GM12878 (cell line): ENCODE measurements around the gene MAP4K2. TPM values are rescaled to one million over a fixed set of nuclear protein-coding genes. Genes with fewer than 3 reads are reported as not detected.

ENCODE experiments used
- ATAC-seq: fragments of 200-7000 bp; cut with Tn5 transposase; 3 replicates; pipeline ENCODE4 v1.9.1; 2020; ENCODE audit warnings: mild to moderate bottlenecking, moderate library complexity
- BruUV-seq: library from RNA; stranded (reverse); fragments of 400-500 nt; replicated peaks from 2 replicates; lab custom pipeline; 2021; lab: Mats Ljungman, UMichigan
- CTCF ChIA-PET: fragments of 300-600 bp; sonication (Branson Sonifier 250); formaldehyde crosslinking; extraction: SDS; loops from one replicate; lab custom pipeline; 2021; ENCODE audit warnings: inconsistent platforms; lab: Yijun Ruan, JAX
- POLR2A ChIA-PET: fragments of 350-600 bp; formaldehyde crosslinking; extraction: SDS; loops from one replicate; lab custom pipeline; 2021; ENCODE audit warnings: inconsistent platforms; lab: Charles Lee
- RAD21 ChIA-PET: fragments of 300-600 bp; sonication (Branson Sonifier 250); formaldehyde crosslinking; loops from one replicate; lab custom pipeline; 2023; ENCODE audit warnings: antibody characterized with exemption; ENCODE audit not compliant: unreplicated experiment; lab: Charles Lee
- SMC1A ChIA-PET: fragments of 300-600 bp; sonication (Branson Sonifier 250); formaldehyde crosslinking; loops from one replicate; lab custom pipeline; 2023; ENCODE audit not compliant: unreplicated experiment, uncharacterized antibody; lab: Charles Lee
- DNase-seq: peaks from one replicate; pipeline ENCODE4 v3.0.0-alpha.2; 2011; ENCODE audit warnings: low read depth, low spot score
- FAIRE-seq: peaks from 3 replicates; lab custom pipeline; 2011; peaks lifted over from hg19 to GRCh38; lab: Jason Lieb, UNC
- H2AFZ ChIP-seq: 2 replicates; pipeline ENCODE4 v1.6.0; 2011; ENCODE audit warnings: low read depth, low read length, control low read depth; ENCODE audit not compliant: control insufficient read depth
- H3K27ac ChIP-seq: 2 replicates; pipeline ENCODE4 v1.5.1; 2011; ENCODE audit warnings: control low read depth; ENCODE audit not compliant: control insufficient read depth, insufficient read depth
- H3K27me3 ChIP-seq, 2 experiments: replicated peaks in 1 of 2; 2 replicates each; pipeline versions ENCODE4 v1.6.0 to v1.6.1; 2011; ENCODE audit warnings: low read length in 1 of 2; ENCODE audit not compliant: control insufficient read depth in 2 of 2, insufficient read depth in 2 of 2
- H3K36me3 ChIP-seq, 2 experiments: 2 replicates each; pipeline ENCODE4 v1.5.1; 2011; ENCODE audit warnings: low read length in 1 of 2; ENCODE audit not compliant: control insufficient read depth in 2 of 2, insufficient read depth in 2 of 2
- H3K4me1 ChIP-seq: 2 replicates; pipeline ENCODE4 v1.6.1; 2011; ENCODE audit warnings: mild to moderate bottlenecking, low read length, moderate library complexity, mixed read lengths; ENCODE audit not compliant: control insufficient read depth, insufficient read depth
- H3K4me2 ChIP-seq: 2 replicates; pipeline ENCODE4 v1.6.0; 2011; ENCODE audit warnings: control low read depth; ENCODE audit not compliant: control insufficient read depth, insufficient read depth
- H3K4me3 ChIP-seq: fragments of 200-600 bp; sonication (generic); 2 replicates; pipeline ENCODE4 v1.5.1; 2016
- H3K79me2 ChIP-seq: 2 replicates; pipeline ENCODE4 v1.6.0; 2011; ENCODE audit warnings: low read length; ENCODE audit not compliant: control insufficient read depth, insufficient read depth
- H3K9ac ChIP-seq: 2 replicates; pipeline ENCODE4 v1.8.0; 2011; ENCODE audit warnings: low read length, control low read depth, mixed read lengths; ENCODE audit not compliant: control insufficient read depth, insufficient read depth
- H3K9me3 ChIP-seq: replicated peaks from 3 replicates; pipeline ENCODE4 v1.5.1; 2011; ENCODE audit warnings: mild to moderate bottlenecking, low read length; ENCODE audit not compliant: control insufficient read depth, insufficient read depth
- H4K20me1 ChIP-seq: 2 replicates; pipeline ENCODE4 v1.6.0; 2011; ENCODE audit not compliant: control insufficient read depth, insufficient read depth
- CBX5 ChIP-seq: sonication (generic); IDR thresholded peaks from 2 replicates; pipeline ENCODE4 v1.6.1; 2016; ENCODE audit warnings: low read depth, moderate library complexity, mild to moderate bottlenecking, inconsistent platforms
- CHD1 ChIP-seq: IDR thresholded peaks from 2 replicates; pipeline ENCODE4 v1.6.1; 2012; ENCODE audit warnings: low read depth, low read length, improper control_type of control experiment
- CREB1 ChIP-seq: IDR thresholded peaks from 2 replicates; pipeline ENCODE4 v1.6.1; 2012; ENCODE audit warnings: low read depth, mild to moderate bottlenecking, inconsistent platforms
- CTCF ChIP-seq, 3 experiments: IDR thresholded peaks in 2 of 3; conservative IDR thresholded peaks in 1 of 3; 2 replicates each; pipeline ENCODE4 v1.5.1; 2011; ENCODE audit warnings: low read depth in 3 of 3, low read length in 3 of 3, mild to moderate bottlenecking in 3 of 3, control low read depth in 2 of 3, moderate library complexity in 2 of 3, inconsistent platforms in 1 of 3, mixed read lengths in 1 of 3; ENCODE audit not compliant: control insufficient read depth in 2 of 3, insufficient read depth in 1 of 3; ENCODE audit errors: extremely low read depth in 1 of 3
- HDGF ChIP-seq: fragments of 450-650 bp; IDR thresholded peaks from 2 replicates; pipeline ENCODE4 v1.6.1; 2016; ENCODE audit warnings: antibody characterized with exemption
- RAD21 ChIP-seq: IDR thresholded peaks from 2 replicates; pipeline ENCODE4 v1.6.1; 2011; ENCODE audit warnings: mild to moderate bottlenecking, low read depth, low read length, moderate library complexity; ENCODE audit not compliant: insufficient read depth
- RUNX3 ChIP-seq: IDR thresholded peaks from 2 replicates; pipeline ENCODE4 v1.6.1; 2012; ENCODE audit warnings: low read length, inconsistent platforms
- SMC3 ChIP-seq: IDR thresholded peaks from 2 replicates; pipeline ENCODE4 v1.6.1; 2011; ENCODE audit warnings: low read length, improper control_type of control experiment, borderline replicate concordance
- YY1 ChIP-seq: IDR thresholded peaks from 2 replicates; pipeline ENCODE4 v1.6.1; 2011; ENCODE audit warnings: low read depth, mild to moderate bottlenecking, low read length
- ZBTB33 ChIP-seq: fragments of 450-650 bp; IDR thresholded peaks from 2 replicates; pipeline ENCODE4 v1.6.1; 2017; ENCODE audit warnings: mild to moderate bottlenecking
- WGBS: methylation state at CpG from one replicate; pipeline ENCODE4 v1.1.6; 2016; ENCODE audit warnings: low lambda C conversion rate; ENCODE audit not compliant: insufficient replicate concordance, insufficient coverage; ENCODE audit errors: missing lambda C conversion rate; 5-methylcytosine and 5-hydroxymethylcytosine counted together
- in situ Hi-C: fragments of 300-500 bp; cut with MboI; formaldehyde crosslinking; loops from 9 replicates; pipeline ENCODE4 v1.14.3; 2018; ENCODE audit warnings: mixed read lengths
- intact Hi-C: fragments of 100-400 bp; cut with micrococcal nuclease; formaldehyde crosslinking; loops from one replicate; pipeline ENCODE4 v1.14.2; 2022; ENCODE audit not compliant: unreplicated experiment
- polyA plus RNA-seq, 11 experiments: library from polyadenylated mRNA; depleted of rRNA in 4 of 11; unstranded in 6 of 11; stranded (reverse) in 5 of 11; fragments of >200 nt; fragmentation: Nextera tagmentation in 4 of 11; fragmentation: Illumina TruSeq in 1 of 11; extraction: Ambion mirVana in 4 of 11; extraction: Trizol in 1 of 11; gene quantifications; 1 replicate in 1 of 11; 2 replicates in 10 of 11; pipeline versions ENCODE4 v1.2.1 to v1.2.3, GENCODE V29; 2011 to 2016; ENCODE audit warnings: inconsistent platforms in 2 of 11, missing spikeins in 2 of 11, low read depth in 1 of 11
- total RNA-seq, 4 experiments: library from RNA; depleted of rRNA in 3 of 4; stranded (reverse); fragments of >200 nt in 3 of 4; fragmentation: Illumina TruSeq in 1 of 4; extraction: Trizol in 1 of 4; gene quantifications; 2 replicates each; pipeline versions ENCODE4 v1.2.1 to v1.2.3, GENCODE V29; 2013 to 2021

Gene MAP4K2
- total and polyA plus RNA-seq, 10 of the 15 experiments (the other 5 are each of a cell fraction or from before 2014, with no cell fraction given): 0.98 to 78.1 (median 48.9) TPM

GRCh38 chr11:64787526-64788320, 15.3 kb downstream of the MAP4K2 start:
- no peak overlapping the region for H3K4me2 ChIP-seq
- RAD21 ChIA-PET: interaction anchor here (0.7 to 1.2 kb wide), 4 partner anchors 9 to 61 kb away, joined by 3 to 6 read pairs (median 4); partner anchors contain the start of gene SF1
- ATAC-seq: peak; percentile 94

More at GRCh38 chr11:64787526-64788320, 15.3 kb downstream of the MAP4K2 start:
- Histone ChIP-seq H3K4me1 (peaks cover 5% of the 10 kb centered on the region), H3K36me3 (peaks cover 5 to 11% of the 10 kb centered on the region in 2 experiments; a peak in 3 of 4 replicates), H4K20me1 (no peaks in the 10 kb centered on the region), H3K27me3 (no peaks in the 10 kb centered on the region), H3K9me3 (no peaks in the 10 kb centered on the region), H3K9ac (no peak overlapping the region), H3K27ac (no peak overlapping the region), H3K4me3 (no peak overlapping the region), H2AFZ (no peak overlapping the region), H3K79me2 (no peaks in the 10 kb centered on the region)
- POLR2A ChIA-PET: interaction anchor here (0.8 to 1.0 kb wide), 2 partner anchors 9 to 15 kb away, joined by 3 read pairs; no protein-coding TSS in a partner anchor
- in situ Hi-C loops (no loop called here), intact Hi-C loops (loop anchor here (2.0 kb wide), 1 partner anchor 53 kb away; no protein-coding TSS in a partner anchor)
- CTCF ChIA-PET: interaction anchor here (0.6 to 5.2 kb wide), 8 partner anchors 9 to 334 kb away, joined by 3 to 41 read pairs (median 4); partner anchors contain the start of genes CDC42BPG, FAU, MAP4K2 and SF1
- DNase-seq: no peak
- WGBS: 52% methylated on average over 15 of the region's 15 CpGs
- peak; percentile 91 for FAIRE-seq
- TSS peak; percentile 48 for BruUV-seq
- TF ChIP-seq CHD1: no peak
- TF ChIP-seq YY1: 0 out of 2 replicates have a peak, but pooled peaks have one; percentile 35
- TF ChIP-seq ZBTB33: no peak
- TF ChIP-seq CREB1: 0 out of 2 replicates have a peak, but pooled peaks have one; percentile 18
- peak; percentile 70 for TF ChIP-seq RAD21
- TF ChIP-seq SMC3: peak; percentile 55; the same call in 1 of the 2 replicates
- peak; percentile 32; the same call in 1 of the 2 replicates for TF ChIP-seq RUNX3
- peak; percentile 78; the same call in 1 of the 2 replicates for TF ChIP-seq HDGF
- peak; percentile 68 to 87 (median 70) for TF ChIP-seq CTCF (IDR thresholded peaks at IDR 0.05 in 2 of 3, conservative IDR thresholded peaks at IDR 0.05 in 1 of 3; ENCODE audit: control insufficient read depth in 2 of 3, extremely low read depth in 1 of 3, insufficient read depth in 1 of 3, low read depth in 3 of 3, low read length in 3 of 3)
- no peak for TF ChIP-seq CBX5
- SMC1A ChIA-PET: interaction anchor here (0.7 to 2.6 kb wide), 3 partner anchors 12 to 57 kb away, joined by 3 to 9 read pairs (median 3); partner anchors contain the start of gene CDC42BPG
